GM11168 (cell line): ENCODE measurements around the gene ABO.
"Not testable (repeated sequence)": the region's sequence is repeated elsewhere in the genome, so short reads cannot be mapped to it uniquely, and the experiment has no call there.

Experiments
- in situ Hi-C: fragments of 300-500 bp; cut with MboI; formaldehyde crosslinking; loops from one replicate; pipeline ENCODE4 v1.12.0; 2022; ENCODE audit warnings: low sequenced_read_pairs; ENCODE audit not compliant: unreplicated experiment

Gene ABO

GRCh38 chr9:133228474-133229193, 46.4 kb downstream of the ABO start:
- in situ Hi-C loops: not testable (repeated sequence)

- in situ Hi-C loops: not testable (repeated sequence)
Measured at GRCh38 chr9:133227996-133228395, 47.0 kb downstream of the ABO start.

GRCh38 chr9:133227242-133227860, 47.6 kb downstream of the ABO start:
- in situ Hi-C loops: no loop called here

- in situ Hi-C loops: no loop called here
Measured at GRCh38 chr9:133226219-133227171, 48.5 kb downstream of the ABO start.

- in situ Hi-C loops: no loop called here
Measured at GRCh38 chr9:133225171-133226011, 49.6 kb downstream of the ABO start.

- in situ Hi-C loops: no loop called here
Measured at GRCh38 chr9:133224762-133225161, 50.2 kb downstream of the ABO start.

GRCh38 chr9:133223159-133223756, 51.7 kb downstream of the ABO start:
- in situ Hi-C loops: not testable (repeated sequence)

- in situ Hi-C loops: not testable (repeated sequence)
Measured at GRCh38 chr9:133221994-133222393, 53.0 kb downstream of the ABO start.

- in situ Hi-C loops: no loop called here
Measured at GRCh38 chr9:133221177-133221809, 53.7 kb downstream of the ABO start.

GRCh38 chr9:133218049-133218975, 56.7 kb downstream of the ABO start:
- in situ Hi-C loops: not testable (repeated sequence)

- in situ Hi-C loops: not testable (repeated sequence)
Measured at GRCh38 chr9:133217333-133217988, 57.5 kb downstream of the ABO start.

- in situ Hi-C loops: not testable (repeated sequence)
Measured at GRCh38 chr9:133214276-133214675, 60.7 kb downstream of the ABO start.

- in situ Hi-C loops: no loop called here
Measured at GRCh38 chr9:133210609-133211008, 64.4 kb downstream of the ABO start.

- in situ Hi-C loops: no loop called here
Measured at GRCh38 chr9:133210202-133210532, 64.8 kb downstream of the ABO start.

- in situ Hi-C loops: not testable (repeated sequence)
Measured at GRCh38 chr9:133209327-133210201, 65.4 kb downstream of the ABO start.

GRCh38 chr9:133208880-133209300, 66.1 kb downstream of the ABO start, which contains the start of gene OBP2B:
TSS of gene OBP2B (minus strand) at chr9:133209250. CDS start at chr9:133209199, 51 bp downstream.
- in situ Hi-C loops: not testable (repeated sequence)
